ENCODE data around the gene FIBCD1. TPM values are rescaled to one million over a fixed set of nuclear protein-coding genes. Genes with fewer than 3 reads are reported as not detected.

FIBCD1 gene
- total RNA-seq, 4 donors from 2014 or later = 3.3 TPM; not detected in 3

- Histone ChIP-seq H3K27me3 (no peaks in the 10 kb centered on the region), H3K4me1 (no peaks in the 10 kb centered on the region), H3K27ac (no peak overlapping the region), H3K4me3 (no peak overlapping the region), H3K9me3 (no peaks in the 10 kb centered on the region), H3K36me3 (peaks cover 0 to 88% (median 0%) of the 10 kb centered on the region in 3 donors)
- TF ChIP-seq, protein P1, sequence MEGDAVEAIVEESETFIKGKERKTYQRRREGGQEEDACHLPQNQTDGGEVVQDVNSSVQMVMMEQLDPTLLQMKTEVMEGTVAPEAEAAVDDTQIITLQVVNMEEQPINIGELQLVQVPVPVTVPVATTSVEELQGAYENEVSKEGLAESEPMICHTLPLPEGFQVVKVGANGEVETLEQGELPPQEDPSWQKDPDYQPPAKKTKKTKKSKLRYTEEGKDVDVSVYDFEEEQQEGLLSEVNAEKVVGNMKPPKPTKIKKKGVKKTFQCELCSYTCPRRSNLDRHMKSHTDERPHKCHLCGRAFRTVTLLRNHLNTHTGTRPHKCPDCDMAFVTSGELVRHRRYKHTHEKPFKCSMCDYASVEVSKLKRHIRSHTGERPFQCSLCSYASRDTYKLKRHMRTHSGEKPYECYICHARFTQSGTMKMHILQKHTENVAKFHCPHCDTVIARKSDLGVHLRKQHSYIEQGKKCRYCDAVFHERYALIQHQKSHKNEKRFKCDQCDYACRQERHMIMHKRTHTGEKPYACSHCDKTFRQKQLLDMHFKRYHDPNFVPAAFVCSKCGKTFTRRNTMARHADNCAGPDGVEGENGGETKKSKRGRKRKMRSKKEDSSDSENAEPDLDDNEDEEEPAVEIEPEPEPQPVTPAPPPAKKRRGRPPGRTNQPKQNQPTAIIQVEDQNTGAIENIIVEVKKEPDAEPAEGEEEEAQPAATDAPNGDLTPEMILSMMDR (IDR thresholded peaks at IDR 0.05) = no peak
- no peak for TF ChIP-seq POLR2A (IDR thresholded peaks at IDR 0.05)
- no peak for DNase-seq
Observed at GRCh38 chr9:130887494-130888144, 51.4 kb downstream of the FIBCD1 start.

DNA sequence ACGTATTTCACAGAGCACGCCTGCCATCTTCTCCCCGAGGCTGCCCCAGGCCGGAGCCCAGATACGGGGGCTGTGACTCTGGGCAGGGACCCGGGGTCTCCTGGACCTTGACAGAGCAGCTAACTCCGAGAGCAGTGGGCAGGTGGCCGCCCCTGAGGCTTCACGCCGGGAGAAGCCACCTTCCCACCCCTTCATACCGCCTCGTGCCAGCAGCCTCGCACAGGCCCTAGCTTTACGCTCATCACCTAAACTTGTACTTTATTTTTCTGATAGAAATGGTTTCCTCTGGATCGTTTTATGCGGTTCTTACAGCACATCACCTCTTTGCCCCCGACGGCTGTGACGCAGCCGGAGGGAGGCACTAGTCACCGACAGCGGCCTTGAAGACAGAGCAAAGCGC, 52.1 kb downstream of the FIBCD1 start:
- Histone ChIP-seq H3K27ac (no peak overlapping the region), H3K36me3 (peaks cover 0 to 94% (median 0%) of the 10 kb centered on the region in 3 donors), H3K27me3 (no peaks in the 10 kb centered on the region), H3K4me1 (no peaks in the 10 kb centered on the region), H3K9me3 (no peaks in the 10 kb centered on the region), H3K4me3 (no peak overlapping the region)
- TF ChIP-seq, protein P1 (IDR thresholded peaks at IDR 0.05) = no peak
- no peak for TF ChIP-seq POLR2A (IDR thresholded peaks at IDR 0.05)
- DNase-seq = no peak

DNA sequence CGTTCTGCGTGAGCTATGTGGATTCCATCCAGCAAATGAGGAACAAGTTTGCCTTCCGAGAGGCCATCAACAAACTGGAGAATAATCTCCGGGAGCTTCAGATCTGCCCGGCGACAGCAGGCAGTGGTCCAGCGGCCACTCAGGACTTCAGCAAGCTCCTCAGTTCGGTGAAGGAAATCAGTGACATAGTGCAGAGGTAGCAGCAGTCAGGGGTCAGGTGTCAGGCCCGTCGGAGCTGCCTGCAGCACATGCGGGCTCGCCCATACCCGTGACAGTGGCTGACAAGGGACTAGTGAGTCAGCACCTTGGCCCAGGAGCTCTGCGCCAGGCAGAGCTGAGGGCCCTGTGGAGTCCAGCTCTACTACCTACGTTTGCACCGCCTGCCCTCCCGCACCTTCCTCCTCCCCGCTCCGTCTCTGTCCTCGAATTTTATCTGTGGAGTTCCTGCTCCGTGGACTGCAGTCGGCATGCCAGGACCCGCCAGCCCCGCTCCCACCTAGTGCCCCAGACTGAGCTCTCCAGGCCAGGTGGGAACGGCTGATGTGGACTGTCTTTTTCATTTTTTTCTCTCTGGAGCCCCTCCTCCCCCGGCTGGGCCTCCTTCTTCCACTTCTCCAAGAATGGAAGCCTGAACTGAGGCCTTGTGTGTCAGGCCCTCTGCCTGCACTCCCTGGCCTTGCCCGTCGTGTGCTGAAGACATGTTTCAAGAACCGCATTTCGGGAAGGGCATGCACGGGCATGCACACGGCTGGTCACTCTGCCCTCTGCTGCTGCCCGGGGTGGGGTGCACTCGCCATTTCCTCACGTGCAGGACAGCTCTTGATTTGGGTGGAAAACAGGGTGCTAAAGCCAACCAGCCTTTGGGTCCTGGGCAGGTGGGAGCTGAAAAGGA, 53.3 kb downstream of the FIBCD1 start:
- peaks cover 0 to 99% (median 0%) of the 10 kb centered on the region in 3 donors for H3K36me3 ChIP-seq
- no peak for TF ChIP-seq POLR2A (IDR thresholded peaks at IDR 0.05)
- TF ChIP-seq, protein P1 (IDR thresholded peaks at IDR 0.05) = no peak
- no peaks in the 10 kb centered on the region for H3K27me3 ChIP-seq
- H3K9me3 ChIP-seq = no peaks in the 10 kb centered on the region
- H3K4me1 ChIP-seq = no peaks in the 10 kb centered on the region
- H3K4me3 ChIP-seq = no peak overlapping the region
- no peak for DNase-seq
- H3K27ac ChIP-seq = no peak overlapping the region

DNA sequence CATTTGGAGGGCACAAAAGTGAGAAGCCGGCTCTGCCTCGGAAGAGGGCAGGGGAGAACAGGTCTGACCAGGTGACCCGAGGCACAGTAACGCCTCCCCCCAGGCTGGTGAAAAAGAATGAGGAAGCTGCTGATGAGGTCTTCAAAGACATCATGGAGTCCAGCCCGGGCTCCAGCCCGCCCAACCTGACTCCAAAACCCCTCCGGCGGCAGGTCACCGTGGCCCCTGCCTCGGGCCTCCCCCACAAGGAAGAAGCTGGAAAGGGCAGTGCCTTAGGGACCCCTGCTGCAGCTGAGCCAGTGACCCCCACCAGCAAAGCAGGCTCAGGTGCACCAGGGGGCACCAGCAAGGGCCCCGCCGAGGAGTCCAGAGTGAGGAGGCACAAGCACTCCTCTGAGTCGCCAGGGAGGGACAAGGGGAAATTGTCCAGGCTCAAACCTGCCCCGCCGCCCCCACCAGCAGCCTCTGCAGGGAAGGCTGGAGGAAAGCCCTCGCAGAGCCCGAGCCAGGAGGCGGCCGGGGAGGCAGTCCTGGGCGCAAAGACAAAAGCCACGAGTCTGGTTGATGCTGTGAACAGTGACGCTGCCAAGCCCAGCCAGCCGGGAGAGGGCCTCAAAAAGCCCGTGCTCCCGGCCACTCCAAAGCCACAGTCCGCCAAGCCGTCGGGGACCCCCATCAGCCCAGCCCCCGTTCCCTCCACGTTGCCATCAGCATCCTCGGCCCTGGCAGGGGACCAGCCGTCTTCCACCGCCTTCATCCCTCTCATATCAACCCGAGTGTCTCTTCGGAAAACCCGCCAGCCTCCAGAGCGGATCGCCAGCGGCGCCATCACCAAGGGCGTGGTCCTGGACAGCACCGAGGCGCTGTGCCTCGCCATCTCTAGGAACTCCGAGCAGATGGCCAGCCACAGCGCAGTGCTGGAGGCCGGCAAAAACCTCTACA, 54.2 kb downstream of the FIBCD1 start:
- Histone ChIP-seq H3K4me3 (no peak overlapping the region), H3K4me1 (no peaks in the 10 kb centered on the region), H3K27ac (no peak overlapping the region), H3K36me3 (peaks cover 0 to 100% (median 0%) of the 10 kb centered on the region in 3 donors), H3K9me3 (no peaks in the 10 kb centered on the region), H3K27me3 (no peaks in the 10 kb centered on the region)
- TF ChIP-seq, protein P1 (IDR thresholded peaks at IDR 0.05) = no peak
- TF ChIP-seq POLR2A (IDR thresholded peaks at IDR 0.05) = no peak
- DNase-seq = no peak

DNA sequence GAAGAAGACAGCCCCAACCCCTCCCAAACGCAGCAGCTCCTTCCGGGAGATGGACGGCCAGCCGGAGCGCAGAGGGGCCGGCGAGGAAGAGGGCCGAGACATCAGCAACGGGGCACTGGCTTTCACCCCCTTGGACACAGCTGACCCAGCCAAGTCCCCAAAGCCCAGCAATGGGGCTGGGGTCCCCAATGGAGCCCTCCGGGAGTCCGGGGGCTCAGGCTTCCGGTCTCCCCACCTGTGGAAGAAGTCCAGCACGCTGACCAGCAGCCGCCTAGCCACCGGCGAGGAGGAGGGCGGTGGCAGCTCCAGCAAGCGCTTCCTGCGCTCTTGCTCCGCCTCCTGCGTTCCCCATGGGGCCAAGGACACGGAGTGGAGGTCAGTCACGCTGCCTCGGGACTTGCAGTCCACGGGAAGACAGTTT, 54.9 kb downstream of the FIBCD1 start:
- no peak overlapping the region for H3K27ac ChIP-seq
- H3K9me3 ChIP-seq = no peaks in the 10 kb centered on the region
- H3K36me3 ChIP-seq = peaks cover 0 to 100% (median 0%) of the 10 kb centered on the region in 3 donors

More for the DNA sequence above, 54.9 kb downstream of the FIBCD1 start:
- DNase-seq = no peak
- no peak overlapping the region for H3K4me3 ChIP-seq
- H3K27me3 ChIP-seq = no peaks in the 10 kb centered on the region
- no peak for TF ChIP-seq POLR2A (IDR thresholded peaks at IDR 0.05)
- TF ChIP-seq, protein P1 (IDR thresholded peaks at IDR 0.05) = no peak
- no peaks in the 10 kb centered on the region for H3K4me1 ChIP-seq
